Peyer's patch (tissue), 4 donors: Measurements from ENCODE around the gene GABPB1.

Source experiments
- POLR2A ChIP-seq, 2 donors: fragments of 450-650 bp; IDR thresholded peaks; one replicate each; pipeline ENCODE4 v1.5.1; 2017; ENCODE audit warnings: antibody characterized with exemption in 2 of 2, mild to moderate bottlenecking in 2 of 2, moderate library complexity in 2 of 2
- TF ChIP-seq, protein P1 (sequence below), 6 experiments: fragments of 450-650 bp in 4 of 6; fragments of 200-600 bp in 2 of 6; sonication (generic) in 1 of 6; IDR thresholded peaks; one replicate each; pipeline ENCODE4 v1.5.1; 2017 to 2019; ENCODE audit warnings: antibody characterized with exemption in 6 of 6, mild to moderate bottlenecking in 3 of 6, moderate library complexity in 1 of 6

DNA sequence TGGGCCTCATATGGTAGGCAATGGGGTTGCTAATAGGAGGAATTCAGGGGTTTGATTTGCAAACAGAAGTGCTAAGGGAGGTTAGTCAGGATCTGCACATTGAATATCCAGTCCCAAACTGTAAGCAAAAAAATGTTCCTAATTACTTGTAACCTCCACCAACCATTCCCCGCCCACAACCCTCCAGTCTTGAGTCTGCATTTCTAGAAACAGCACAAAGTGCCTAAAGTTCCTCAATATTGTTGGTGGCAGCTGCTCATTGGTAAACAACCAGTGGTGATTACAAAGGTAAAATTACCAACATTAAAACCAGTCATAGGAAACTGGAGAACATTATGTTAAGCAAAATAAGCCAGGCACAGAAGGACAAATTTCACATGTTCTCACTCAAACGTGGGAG, 108.4 kb downstream of the GABPB1 start:
- TF ChIP-seq, protein P1, sequence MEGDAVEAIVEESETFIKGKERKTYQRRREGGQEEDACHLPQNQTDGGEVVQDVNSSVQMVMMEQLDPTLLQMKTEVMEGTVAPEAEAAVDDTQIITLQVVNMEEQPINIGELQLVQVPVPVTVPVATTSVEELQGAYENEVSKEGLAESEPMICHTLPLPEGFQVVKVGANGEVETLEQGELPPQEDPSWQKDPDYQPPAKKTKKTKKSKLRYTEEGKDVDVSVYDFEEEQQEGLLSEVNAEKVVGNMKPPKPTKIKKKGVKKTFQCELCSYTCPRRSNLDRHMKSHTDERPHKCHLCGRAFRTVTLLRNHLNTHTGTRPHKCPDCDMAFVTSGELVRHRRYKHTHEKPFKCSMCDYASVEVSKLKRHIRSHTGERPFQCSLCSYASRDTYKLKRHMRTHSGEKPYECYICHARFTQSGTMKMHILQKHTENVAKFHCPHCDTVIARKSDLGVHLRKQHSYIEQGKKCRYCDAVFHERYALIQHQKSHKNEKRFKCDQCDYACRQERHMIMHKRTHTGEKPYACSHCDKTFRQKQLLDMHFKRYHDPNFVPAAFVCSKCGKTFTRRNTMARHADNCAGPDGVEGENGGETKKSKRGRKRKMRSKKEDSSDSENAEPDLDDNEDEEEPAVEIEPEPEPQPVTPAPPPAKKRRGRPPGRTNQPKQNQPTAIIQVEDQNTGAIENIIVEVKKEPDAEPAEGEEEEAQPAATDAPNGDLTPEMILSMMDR (IDR thresholded peaks at IDR 0.05) = no peak
- no peak for TF ChIP-seq POLR2A (IDR thresholded peaks at IDR 0.05)
